ENCODE results near the gene UNC5A. TPM values are rescaled to one million over a fixed set of nuclear protein-coding genes. Genes with fewer than 3 reads are reported as not detected.

The UNC5A gene
- total RNA-seq, 1 experiment from 2014 or later = 10.1 TPM

DNA sequence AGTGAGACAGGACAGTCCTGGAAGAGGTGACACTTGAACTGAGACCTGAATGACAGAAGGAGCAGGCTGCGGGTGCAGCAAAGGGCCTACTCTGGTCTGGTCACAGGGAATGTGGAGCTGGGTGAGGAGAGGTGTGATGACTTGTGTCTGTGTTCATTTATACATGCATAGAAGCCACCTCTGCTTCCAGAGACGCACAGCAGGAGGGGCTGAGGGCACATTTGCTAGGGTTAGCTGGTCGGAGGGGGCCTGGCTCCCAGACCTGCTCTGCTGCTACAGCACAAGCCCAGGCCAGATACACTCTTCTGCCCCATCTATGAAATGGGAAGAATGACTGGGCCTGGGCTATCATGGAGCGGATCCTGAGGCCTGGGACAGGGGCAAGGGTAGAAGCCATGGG lies 15.6 kb downstream of the UNC5A start (continued):
- TF ChIP-seq ZBTB33 (IDR thresholded peaks at IDR 0.05; ENCODE audit: extremely low read depth, insufficient replicate concordance, low read length) = no peak
- no peak for TF ChIP-seq RAD21 (IDR thresholded peaks at IDR 0.05; ENCODE audit: low read depth)
- no peak for TF ChIP-seq ZNF274 (IDR thresholded peaks at IDR 0.05; ENCODE audit: low read depth, low read length)
- TF ChIP-seq ZFX (IDR thresholded peaks at IDR 0.05) = no peak
- TF ChIP-seq POLR2AphosphoS5 (IDR thresholded peaks at IDR 0.05; ENCODE audit: low read depth, low read length) = no peak
- TF ChIP-seq EZH2phosphoT487 (IDR thresholded peaks at IDR 0.05; ENCODE audit: borderline replicate concordance) = no peak

DNA sequence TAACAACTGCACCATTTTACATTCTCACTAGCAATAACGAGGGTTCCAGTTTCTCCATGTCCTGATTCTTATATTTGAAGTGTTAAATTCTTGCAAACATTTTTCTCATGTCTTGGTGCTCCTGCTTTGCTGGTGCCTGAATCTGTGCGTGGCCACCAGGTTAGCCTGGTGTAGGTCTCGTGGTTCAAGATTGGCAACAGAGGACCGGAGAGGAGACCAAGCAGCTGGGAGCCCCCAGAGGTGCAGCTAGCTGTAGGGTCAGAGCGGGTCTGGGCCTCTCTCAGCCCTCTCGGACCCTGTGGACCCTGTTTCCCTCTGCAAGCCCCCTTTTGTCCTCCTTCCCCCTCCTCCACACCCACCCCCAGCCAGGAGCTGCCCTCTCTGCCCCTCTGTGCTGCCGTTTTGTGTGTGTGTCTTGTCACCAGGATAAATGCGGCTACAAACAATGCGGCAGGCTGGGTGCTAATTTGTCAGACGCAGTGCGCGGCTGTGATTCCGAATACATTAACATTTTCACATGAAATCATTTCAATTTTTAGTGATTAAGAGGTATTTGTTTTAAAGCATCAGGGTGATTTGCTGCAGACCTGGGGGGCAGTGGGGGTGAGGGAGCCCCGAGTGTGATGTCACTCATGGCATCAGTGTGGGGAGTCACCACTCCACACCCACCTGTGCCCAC lies 17.5 kb downstream of the UNC5A start:
- Histone ChIP-seq H3K9me2 (ENCODE audit: insufficient read depth) (no peaks in the 10 kb centered on the region), H3K27me3 (ENCODE audit: insufficient read depth, low read length) (no peaks in the 10 kb centered on the region), H3K36me3 (ENCODE audit: control insufficient read depth in 1 of 2, insufficient read depth in 2 of 2, low read length in 2 of 2) (no peaks in the 10 kb centered on the region), H3K4me1 (ENCODE audit: control insufficient read depth in 1 of 2, insufficient read depth in 2 of 2, low read length in 2 of 2) (peaks cover 11 to 15% of the 10 kb centered on the region in 2 experiments), H2AFZ (ENCODE audit: low read depth, low read length, poor library complexity, severe bottlenecking) (no peak overlapping the region), H3K9me3 (ENCODE audit: control insufficient read depth in 1 of 2, insufficient read depth in 1 of 2, low read depth in 1 of 2, low read length in 2 of 2) (no peaks in the 10 kb centered on the region), H3K4me2 (ENCODE audit: low read length) (no peak overlapping the region), H3K79me2 (ENCODE audit: insufficient read depth, low read length) (no peaks in the 10 kb centered on the region), H3K9ac (ENCODE audit: low read length) (no peak overlapping the region), H3K4me3 (replicated peaks in 1 of 2; ENCODE audit: low read depth in 1 of 2, low read length in 2 of 2) (no peak overlapping the region), H4K20me1 (ENCODE audit: insufficient read depth) (no peaks in the 10 kb centered on the region), H3K27ac (ENCODE audit: low read depth, low read length) (no peak overlapping the region)
- CTCF ChIA-PET = no interaction called here
- intact Hi-C loops (cut with micrococcal nuclease) = no loop called here
- BruUV-seq (replicated peaks) = no TSS peak
- no peak for DNase-seq (ENCODE audit: low read depth, low spot score)
- RAD21 ChIA-PET (ENCODE audit: low non-redundant PET in 1 of 2, low total read pairs in 2 of 2, uncharacterized antibody in 2 of 2, unreplicated experiment in 2 of 2) = no interaction called here
- no peak for ATAC-seq
- POLR2A ChIA-PET = interaction anchor here (0.7 kb wide), 1 partner anchor 9 kb away, joined by 3 read pairs; no protein-coding TSS in a partner anchor
- TF ChIP-seq ZFX (IDR thresholded peaks at IDR 0.05) = no peak
- no peak for TF ChIP-seq ELF1 (IDR thresholded peaks at IDR 0.05; ENCODE audit: borderline replicate concordance, low read depth)
- TF ChIP-seq SP1 (IDR thresholded peaks at IDR 0.05; ENCODE audit: low read depth) = no peak
- no peak for TF ChIP-seq EZH2phosphoT487 (IDR thresholded peaks at IDR 0.05; ENCODE audit: borderline replicate concordance)
- no peak for TF ChIP-seq FOSL1 (IDR thresholded peaks at IDR 0.05; ENCODE audit: low read depth)
- no peak for TF ChIP-seq CEBPB (IDR thresholded peaks at IDR 0.05; ENCODE audit: low read depth)
- no peak for TF ChIP-seq EZH2 (IDR thresholded peaks at IDR 0.05)
- TF ChIP-seq POLR2A (IDR thresholded peaks at IDR 0.05; ENCODE audit: borderline replicate concordance, extremely low read depth, insufficient read depth, insufficient read length) = no peak
- TF ChIP-seq SRF (IDR thresholded peaks at IDR 0.05; ENCODE audit: low read depth) = no peak
- TF ChIP-seq, protein P1, sequence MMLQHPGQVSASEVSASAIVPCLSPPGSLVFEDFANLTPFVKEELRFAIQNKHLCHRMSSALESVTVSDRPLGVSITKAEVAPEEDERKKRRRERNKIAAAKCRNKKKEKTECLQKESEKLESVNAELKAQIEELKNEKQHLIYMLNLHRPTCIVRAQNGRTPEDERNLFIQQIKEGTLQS (IDR thresholded peaks at IDR 0.05) = no peak
- no peak for TF ChIP-seq SIN3A (IDR thresholded peaks at IDR 0.05; ENCODE audit: low read depth)
- TF ChIP-seq REST (IDR thresholded peaks at IDR 0.05; ENCODE audit: low read depth) = no peak
- no peak for TF ChIP-seq MAX (IDR thresholded peaks at IDR 0.05)
- TF ChIP-seq ZNF274 (IDR thresholded peaks at IDR 0.05; ENCODE audit: low read depth, low read length) = no peak
- no peak for TF ChIP-seq YY1 (IDR thresholded peaks at IDR 0.05; ENCODE audit: extremely low read depth, insufficient replicate concordance, low read depth, low read length)
